H9 (cell line): ENCODE data around the gene FGFR3. TPM values are rescaled to one million over a fixed set of nuclear protein-coding genes. Genes with fewer than 3 reads are reported as not detected.

Source experiments
- DNase-seq: peaks from one replicate; pipeline ENCODE4 v3.0.0-alpha.2; 2017
- H2AFZ ChIP-seq: one replicate; pipeline ENCODE4 v1.6.1; 2013; ENCODE audit warnings: mild to moderate bottlenecking, low read length, control low read depth, moderate library complexity
- H2AK5ac ChIP-seq: 2 replicates; pipeline ENCODE4 v1.6.1; 2013; ENCODE audit warnings: low read length, control low read depth, mixed read lengths; ENCODE audit not compliant: insufficient read length
- H2BK120ac ChIP-seq: one replicate; pipeline ENCODE4 v1.6.1; 2013; ENCODE audit warnings: low read depth, mild to moderate bottlenecking, low read length, control low read depth, inconsistent platforms; ENCODE audit not compliant: poor library complexity, severe bottlenecking
- H2BK12ac ChIP-seq: 2 replicates; pipeline ENCODE4 v1.6.1; 2013; ENCODE audit warnings: low read length, control low read depth, mixed read lengths, low read depth; ENCODE audit not compliant: insufficient read length
- H2BK15ac ChIP-seq: 2 replicates; pipeline ENCODE4 v1.6.1; 2013; ENCODE audit warnings: low read depth, low read length, control low read depth
- H2BK20ac ChIP-seq: one replicate; pipeline ENCODE4 v1.6.1; 2013; ENCODE audit warnings: low read depth, mild to moderate bottlenecking, low read length, control low read depth, inconsistent platforms; ENCODE audit not compliant: poor library complexity, severe bottlenecking
- H2BK5ac ChIP-seq: 2 replicates; pipeline ENCODE4 v1.6.1; 2013; ENCODE audit warnings: low read length, control low read depth, mixed read lengths; ENCODE audit not compliant: insufficient read length
- H3K14ac ChIP-seq: 2 replicates; pipeline ENCODE4 v1.6.1; 2013; ENCODE audit warnings: low read length, control low read depth; ENCODE audit not compliant: insufficient read depth
- H3K18ac ChIP-seq: 2 replicates; pipeline ENCODE4 v1.6.1; 2013; ENCODE audit warnings: low read depth, mild to moderate bottlenecking, mixed read lengths, low read length, control low read depth; ENCODE audit not compliant: insufficient read length
- H3K23ac ChIP-seq: 2 replicates; pipeline ENCODE4 v1.6.1; 2013; ENCODE audit warnings: low read length, control low read depth, mixed read lengths, low read depth; ENCODE audit not compliant: insufficient read length
- H3K23me2 ChIP-seq: 2 replicates; pipeline ENCODE4 v1.6.1; 2013; ENCODE audit warnings: low read depth, mild to moderate bottlenecking, mixed read lengths, low read length, control low read depth; ENCODE audit not compliant: insufficient read length, poor library complexity, severe bottlenecking
- H3K27ac ChIP-seq: 2 replicates; pipeline ENCODE4 v1.5.1; 2013; ENCODE audit warnings: low read length, control low read depth, mixed read lengths, low read depth; ENCODE audit not compliant: insufficient read length
- H3K27me3 ChIP-seq: 2 replicates; pipeline ENCODE4 v1.6.1; 2013; ENCODE audit warnings: low read length, control low read depth, inconsistent platforms; ENCODE audit not compliant: insufficient read depth
- H3K4ac ChIP-seq: 2 replicates; pipeline ENCODE4 v1.6.1; 2013; ENCODE audit warnings: low read depth, mild to moderate bottlenecking, control low read depth, inconsistent platforms, low read length, moderate library complexity
- H3K4me1 ChIP-seq: 2 replicates; pipeline ENCODE4 v1.6.1; 2013; ENCODE audit warnings: low read length, control low read depth, inconsistent platforms; ENCODE audit not compliant: insufficient read depth
- H3K4me2 ChIP-seq: 2 replicates; pipeline ENCODE4 v1.6.1; 2013; ENCODE audit warnings: low read length, control low read depth, mixed read lengths; ENCODE audit not compliant: insufficient read length, insufficient read depth
- H3K56ac ChIP-seq: 2 replicates; pipeline ENCODE4 v1.6.1; 2013; ENCODE audit warnings: low read depth, mild to moderate bottlenecking, mixed read lengths, low read length, control low read depth; ENCODE audit not compliant: insufficient read length
- H3K79me1 ChIP-seq: 2 replicates; pipeline ENCODE4 v1.6.1; 2013; ENCODE audit warnings: low read depth, mild to moderate bottlenecking, moderate library complexity, low read length, control low read depth, inconsistent platforms; ENCODE audit not compliant: insufficient read depth, poor library complexity, severe bottlenecking
- H3K79me2 ChIP-seq: 2 replicates; pipeline ENCODE4 v1.6.1; 2013; ENCODE audit warnings: low read length, control low read depth, inconsistent platforms; ENCODE audit not compliant: insufficient read depth
- H3K9ac ChIP-seq: 2 replicates; pipeline ENCODE4 v1.6.1; 2013; ENCODE audit warnings: low read length, control low read depth, mixed read lengths; ENCODE audit not compliant: insufficient read length; ENCODE audit errors: extremely low read depth
- H3K9me3 ChIP-seq: one replicate; pipeline ENCODE4 v1.6.1; 2013; ENCODE audit warnings: low read depth, low read length, inconsistent platforms; ENCODE audit not compliant: control insufficient read depth
- H3T11ph ChIP-seq: one replicate; pipeline ENCODE4 v1.6.1; 2013; ENCODE audit warnings: mild to moderate bottlenecking, low read length, control low read depth, inconsistent platforms
- H4K20me1 ChIP-seq: one replicate; pipeline ENCODE4 v1.6.1; 2013; ENCODE audit not compliant: control insufficient read depth, insufficient read length, insufficient read depth
- H4K5ac ChIP-seq: 2 replicates; pipeline ENCODE4 v1.6.1; 2013; ENCODE audit warnings: low read depth, mild to moderate bottlenecking, mixed read lengths, low read length, control low read depth; ENCODE audit not compliant: insufficient read length
- H4K8ac ChIP-seq: replicated peaks from 2 replicates; pipeline ENCODE4 v1.6.1; 2013; ENCODE audit warnings: low read length, control low read depth, mixed read lengths, low read depth; ENCODE audit not compliant: insufficient read length
- H4K91ac ChIP-seq: 2 replicates; pipeline ENCODE4 v1.6.1; 2013; ENCODE audit warnings: low read depth, mild to moderate bottlenecking, moderate library complexity, mixed read lengths, low read length, control low read depth; ENCODE audit not compliant: insufficient read length
- H3K27ac Mint-ChIP-seq, 3 experiments: 2 replicates in 2 of 3; 3 replicates in 1 of 3; pipeline ENCODE4 v1.8.0; 2020 to 2021; ENCODE audit warnings: mixed read lengths in 3 of 3, mild to moderate bottlenecking in 1 of 3, moderate library complexity in 1 of 3
- H3K27me3 Mint-ChIP-seq: 2 replicates; pipeline ENCODE4 v1.8.0; 2021; ENCODE audit warnings: low read depth, mild to moderate bottlenecking, moderate library complexity, mixed read lengths
- H3K36me3 Mint-ChIP-seq, 3 experiments: 2 replicates in 2 of 3; 3 replicates in 1 of 3; pipeline ENCODE4 v1.8.0; 2020 to 2021; ENCODE audit warnings: low read depth in 3 of 3, mixed read lengths in 3 of 3; ENCODE audit not compliant: insufficient read depth in 1 of 3
- H3K4me1 Mint-ChIP-seq, 2 experiments: 2 replicates each; pipeline ENCODE4 v1.8.0; 2020; ENCODE audit warnings: mixed read lengths in 2 of 2
- H3K4me3 Mint-ChIP-seq, 2 experiments: 2 replicates in 1 of 2; 3 replicates in 1 of 2; pipeline ENCODE4 v1.8.0; 2020 to 2021; ENCODE audit warnings: mild to moderate bottlenecking in 2 of 2, mixed read lengths in 2 of 2, moderate library complexity in 1 of 2
- H3K9me3 Mint-ChIP-seq, 2 experiments: 2 replicates in 1 of 2; 3 replicates in 1 of 2; pipeline ENCODE4 v1.8.0; 2020; ENCODE audit warnings: mild to moderate bottlenecking in 2 of 2, mixed read lengths in 2 of 2, moderate library complexity in 1 of 2
- CTCF ChIP-seq: fragments of 200-600 bp; sonication (generic); conservative IDR thresholded peaks from 3 replicates; pipeline ENCODE4 v1.8.0; 2021; ENCODE audit warnings: antibody characterized with exemption, mild to moderate bottlenecking
- WGBS: extraction: QIAGEN DNeasy Blood & Tissue Kit; methylation state at CpG from one replicate; pipeline ENCODE4 v1.1.7; 2013; ENCODE audit warnings: missing lambda C conversion rate, low lambda C conversion rate, mixed read lengths; ENCODE audit not compliant: insufficient read length; ENCODE audit errors: extremely low coverage; 5-methylcytosine and 5-hydroxymethylcytosine counted together
- total RNA-seq: library from RNA; stranded (reverse); gene quantifications from 2 replicates; pipeline ENCODE4 v1.2.1, GENCODE V29; 2021

The FGFR3 gene
- total RNA-seq, 1 experiment from 2014 or later = 75.7 TPM

- Histone ChIP-seq H2BK12ac (no peak overlapping the region), H3T11ph (no peak overlapping the region), H3K23me2 (no peaks in the 10 kb centered on the region), H3K56ac (no peak overlapping the region), H3K14ac (no peak overlapping the region), H3K79me1 (no peaks in the 10 kb centered on the region), H3K27ac (no peak overlapping the region), H3K9ac (no peak overlapping the region), H4K8ac (no peak overlapping the region), H3K9me3 (no peaks in the 10 kb centered on the region), H4K20me1 (no peaks in the 10 kb centered on the region), H2AK5ac (no peak overlapping the region), H3K4me1 (no peaks in the 10 kb centered on the region), H4K91ac (no peak overlapping the region), H3K4me2 (no peak overlapping the region), H2BK15ac (no peak overlapping the region), H3K18ac (no peak overlapping the region), H2BK5ac (no peak overlapping the region), H3K27me3 (no peaks in the 10 kb centered on the region), H3K23ac (no peak overlapping the region), H2AFZ (no peak overlapping the region), H2BK120ac (no peak overlapping the region), H3K4ac (no peak overlapping the region), H4K5ac (no peak overlapping the region), H3K79me2 (no peaks in the 10 kb centered on the region), H2BK20ac (no peak overlapping the region)
- no peaks in the 10 kb centered on the region for H3K9me3 Mint-ChIP-seq
- no peak overlapping the region for H3K27ac Mint-ChIP-seq
- H3K4me1 Mint-ChIP-seq = peaks cover 0 to 5% of the 10 kb centered on the region in 2 experiments; a peak in 1 of 4 replicates
- H3K36me3 Mint-ChIP-seq = peaks cover 1 to 48% (median 38%) of the 10 kb centered on the region in 3 experiments; a peak in 5 of 7 replicates
- no peak for TF ChIP-seq CTCF
- WGBS = no CpG with 5 or more reads among the region's 56 CpGs
- no peak overlapping the region for H3K4me3 Mint-ChIP-seq
- H3K27me3 Mint-ChIP-seq = peaks cover under 1% of the 10 kb centered on the region
- no peak for DNase-seq
These were observed 8.3 kb downstream of the FGFR3 start for GRCh38 chr4:1801286-1801958.
